Erythroblast (primary cell): Measurements from ENCODE around the gene SLC13A1.

Experiments used
- GATA1 ChIP-seq: IDR thresholded peaks from 2 replicates; pipeline ENCODE4 v1.6.1; 2011; ENCODE audit warnings: low read depth, mild to moderate bottlenecking, control low read depth, low read length, moderate library complexity
- POLR2A ChIP-seq: IDR thresholded peaks from 2 replicates; pipeline ENCODE4 v1.6.1; 2011; ENCODE audit warnings: mild to moderate bottlenecking, low read length

DNA sequence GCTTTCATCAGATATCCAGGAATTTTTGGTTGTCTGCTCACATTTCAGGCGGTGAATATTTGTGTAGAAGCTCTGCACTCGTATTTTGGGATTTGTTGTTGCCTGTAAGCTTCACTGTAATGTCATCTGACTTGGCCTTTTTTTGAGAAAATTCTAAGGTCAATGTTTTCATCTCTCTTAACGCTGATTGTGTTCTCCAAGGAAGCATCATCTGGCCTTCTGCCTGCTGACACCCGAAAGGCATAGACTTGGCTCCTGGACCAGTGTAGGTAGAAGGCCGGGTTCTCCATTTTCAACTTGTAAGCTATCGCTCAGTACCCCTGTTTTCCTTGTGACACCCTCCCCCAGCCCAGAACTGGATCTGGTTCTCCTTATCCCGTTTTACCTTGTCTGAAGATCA lies 44.2 kb downstream of the SLC13A1 start:
- no peak for TF ChIP-seq POLR2A
- no peak for TF ChIP-seq GATA1
